GDM1 (cell line): ENCODE measurements around the gene EIF1AY.
"Not testable (repeated sequence)": the region's sequence is repeated elsewhere in the genome, so short reads cannot be mapped to it uniquely, and the experiment has no call there.

Experiments
- DNase-seq: peaks from one replicate; lab custom pipeline; 2025; lab: John Stamatoyannopoulos, UW

The EIF1AY gene

GRCh38 chrY:20575531-20576121 lies at the start of gene EIF1AY:
TSS of gene EIF1AY (plus strand) at chrY:20575776. CDS start at chrY:20575872, 96 bp downstream.
- no peak for DNase-seq

GRCh38 chrY:20528435-20528834 lies 47.1 kb upstream of the EIF1AY start:
- no peak for DNase-seq

GRCh38 chrY:20538186-20538585 lies 37.4 kb upstream of the EIF1AY start:
- DNase-seq, result no peak

- no peak for DNase-seq
Measured at GRCh38 chrY:20538933-20539332, 36.6 kb upstream of the EIF1AY start.

GRCh38 chrY:20544451-20544960 lies 31.1 kb upstream of the EIF1AY start:
- DNase-seq, result no peak

GRCh38 chrY:20546071-20546470 lies 29.5 kb upstream of the EIF1AY start:
- DNase-seq, result no peak

GRCh38 chrY:20549289-20549688 lies 26.3 kb upstream of the EIF1AY start:
- no peak for DNase-seq

- DNase-seq, result no peak
Measured at GRCh38 chrY:20551840-20552239, 23.7 kb upstream of the EIF1AY start.

- DNase-seq, result not testable (repeated sequence)
Measured at GRCh38 chrY:20552764-20553323, 22.7 kb upstream of the EIF1AY start.

- no peak for DNase-seq
Measured at GRCh38 chrY:20555820-20556219, 19.8 kb upstream of the EIF1AY start.

GRCh38 chrY:20558677-20559076 lies 16.9 kb upstream of the EIF1AY start:
- no peak for DNase-seq

- no peak for DNase-seq
Measured at GRCh38 chrY:20559873-20560512, 15.6 kb upstream of the EIF1AY start.

GRCh38 chrY:20571306-20571705 lies 4.3 kb upstream of the EIF1AY start:
- DNase-seq, result no peak

- no peak for DNase-seq
Measured at GRCh38 chrY:20576506-20576905, 930 bp downstream of the EIF1AY start.

- no peak for DNase-seq
Measured at GRCh38 chrY:20578206-20578605, 2.6 kb downstream of the EIF1AY start.

GRCh38 chrY:20581687-20582086 lies 6.1 kb downstream of the EIF1AY start:
- DNase-seq, result no peak

- DNase-seq, result no peak
Measured at GRCh38 chrY:20586161-20586560, 10.6 kb downstream of the EIF1AY start.
